Measurements from ENCODE around the gene METTL15.
"Not testable (repeated sequence)": the region's sequence is repeated elsewhere in the genome, so short reads cannot be mapped to it uniquely, and the experiment has no call there.

METTL15 gene

GRCh38 chr11:28110821-28111200, 2.6 kb downstream of the METTL15 start:
- DNase-seq = no peak

GRCh38 chr11:28114116-28114515, 5.9 kb downstream of the METTL15 start:
- DNase-seq = no peak

GRCh38 chr11:28114731-28115130, 6.5 kb downstream of the METTL15 start:
- no peak for DNase-seq

GRCh38 chr11:28117712-28118111, 9.5 kb downstream of the METTL15 start:
- no peak for DNase-seq

DNA sequence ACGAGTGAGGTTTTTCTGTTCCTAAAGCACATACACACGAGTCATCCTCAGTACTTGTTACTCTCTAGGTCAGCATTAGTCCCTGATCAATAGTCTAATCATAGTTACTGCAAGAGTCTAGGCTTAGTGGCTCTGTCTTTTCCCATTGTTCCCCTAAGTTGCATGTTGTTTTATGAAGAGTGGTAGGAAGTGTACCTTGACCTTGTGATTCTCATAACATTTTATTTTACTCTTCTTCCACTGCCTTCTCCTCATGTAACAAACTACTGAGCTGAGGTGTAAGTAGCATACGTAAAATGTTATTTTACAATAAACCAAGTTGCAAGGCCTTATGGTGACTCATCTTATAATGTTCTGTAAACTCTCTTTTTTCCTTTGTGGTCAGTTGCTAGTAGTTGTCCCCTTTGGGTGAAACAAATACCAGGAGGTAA, 15.0 kb downstream of the METTL15 start:
- DNase-seq = no peak

GRCh38 chr11:28132548-28132947, 24.4 kb downstream of the METTL15 start:
- DNase-seq = no peak

DNA sequence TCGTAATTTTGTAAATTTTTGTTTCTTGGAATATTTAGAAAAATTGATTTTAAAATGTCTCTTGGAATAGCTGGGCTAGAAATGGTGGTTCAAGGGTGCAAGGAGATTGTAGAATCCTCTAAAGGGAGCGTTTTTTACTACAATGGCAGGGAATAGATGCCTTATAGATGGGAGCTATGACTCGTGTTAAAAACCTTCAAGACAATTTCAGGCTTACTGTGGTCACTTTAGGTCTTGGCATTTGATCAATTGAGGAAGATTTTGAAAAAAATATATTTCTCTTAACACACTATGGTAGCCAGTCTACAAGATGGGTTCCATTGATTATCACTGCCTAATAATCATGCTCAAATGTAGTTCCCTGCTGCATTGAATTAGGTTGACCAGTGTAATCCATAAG, 25.0 kb downstream of the METTL15 start:
- DNase-seq = no peak

GRCh38 chr11:28136157-28136556, 28.0 kb downstream of the METTL15 start:
- DNase-seq = not testable (repeated sequence)

- no peak for DNase-seq
These were observed 29.2 kb downstream of the METTL15 start for GRCh38 chr11:28137366-28137765.

DNA sequence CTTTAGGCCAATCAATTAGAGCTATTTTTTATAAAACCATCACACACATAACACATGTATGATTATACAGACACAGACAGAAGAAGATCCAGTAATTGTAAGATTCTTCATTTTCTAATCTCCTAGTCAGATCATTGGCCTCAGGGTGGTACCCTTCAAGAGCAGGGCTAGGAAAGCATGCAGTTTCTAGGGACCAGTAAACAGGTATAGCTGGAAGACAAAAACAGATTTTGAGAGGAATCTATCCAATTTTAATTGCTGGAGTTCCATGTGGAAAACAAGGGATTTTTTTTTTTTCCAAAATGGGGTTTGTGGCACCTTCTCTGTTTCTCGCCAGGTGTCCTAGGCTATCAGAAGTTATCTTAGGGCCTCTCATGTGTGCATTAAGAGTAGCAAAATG, 29.6 kb downstream of the METTL15 start:
- DNase-seq = no peak

DNA sequence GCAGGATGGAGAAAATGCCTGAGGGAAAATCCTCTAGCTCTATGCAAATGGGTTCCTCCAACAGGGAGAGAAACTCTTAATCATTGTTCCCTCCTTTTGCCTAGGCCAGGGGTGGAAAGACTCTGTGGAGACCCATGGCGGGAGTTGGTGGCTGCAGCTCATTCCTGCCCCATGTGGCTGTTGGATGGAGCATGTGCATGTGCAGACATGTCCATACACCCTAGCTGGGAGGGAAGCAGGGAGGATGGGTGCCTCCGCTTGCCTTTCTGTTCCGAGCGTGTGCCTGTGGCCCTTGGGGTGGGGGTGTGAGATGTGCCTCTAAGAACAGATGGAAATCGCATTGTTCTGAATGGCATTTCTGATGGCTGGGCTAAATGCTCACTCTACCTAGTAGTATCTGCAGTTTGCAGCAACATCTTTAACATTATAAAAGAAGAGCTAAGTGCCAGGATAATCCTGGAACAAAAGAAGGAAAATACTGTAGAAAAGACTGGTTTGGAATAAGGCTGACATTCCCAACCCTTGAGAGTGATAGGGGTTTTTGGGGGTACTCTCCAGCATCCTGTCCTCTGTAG, 31.7 kb downstream of the METTL15 start:
- DNase-seq = no peak

DNA sequence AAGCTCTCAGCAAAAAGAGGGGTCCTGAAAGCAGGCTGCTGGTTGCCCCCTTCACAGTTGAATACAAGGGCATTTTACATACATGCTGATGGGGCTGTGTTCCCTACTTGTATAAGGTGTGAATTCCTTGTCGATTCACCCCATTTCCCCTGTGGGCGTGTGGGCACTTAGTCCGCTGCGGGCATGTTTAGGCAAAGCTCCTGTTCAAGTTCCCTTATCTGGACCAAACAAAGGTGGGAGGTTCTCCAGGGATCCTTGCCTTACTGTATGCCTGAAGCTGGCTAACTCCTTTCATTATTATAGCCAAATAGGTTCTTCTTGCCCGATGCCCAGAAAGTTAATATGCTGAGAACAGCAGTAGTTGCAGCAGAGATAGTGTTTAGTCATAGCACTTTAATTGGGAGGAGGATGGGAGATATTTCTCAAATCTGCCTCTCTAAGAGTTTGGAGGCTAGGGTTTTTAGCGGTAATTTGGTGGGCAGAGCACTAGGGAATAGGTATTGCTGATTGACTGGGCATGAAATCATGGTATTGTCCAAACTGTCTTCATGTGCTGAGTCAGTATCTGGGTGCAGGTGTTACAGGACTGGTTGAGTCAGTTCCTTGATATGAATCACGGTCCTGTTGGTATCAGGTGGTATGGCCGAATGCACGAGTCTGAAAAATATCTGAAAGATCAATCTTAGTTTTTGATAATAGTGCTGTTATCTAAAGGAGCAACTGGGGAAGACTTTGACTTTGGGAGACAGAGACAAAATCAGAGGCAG, 32.7 kb downstream of the METTL15 start:
- DNase-seq = no peak

DNA sequence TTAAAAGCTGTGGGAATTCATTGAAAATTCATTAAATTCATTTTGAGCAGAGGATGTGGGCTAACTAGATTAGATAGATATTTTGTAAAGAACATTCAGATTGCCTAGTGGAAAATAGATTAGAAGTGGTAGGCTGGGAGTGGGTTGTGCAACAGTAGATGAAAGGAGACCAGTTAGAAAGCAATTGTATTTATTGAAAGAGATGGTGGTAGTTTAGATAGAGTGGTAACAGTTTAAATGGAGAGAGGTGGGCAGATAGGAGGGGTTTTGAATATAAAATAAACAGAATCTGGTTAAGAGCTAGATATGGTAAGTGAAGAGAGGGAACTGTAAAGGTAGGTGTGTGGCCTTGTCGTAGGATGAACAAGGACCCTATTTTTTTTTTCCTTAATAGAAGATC, 34.5 kb downstream of the METTL15 start:
- DNase-seq = no peak

- DNase-seq = no peak
These were observed 36.6 kb downstream of the METTL15 start for GRCh38 chr11:28144808-28145207.

DNA sequence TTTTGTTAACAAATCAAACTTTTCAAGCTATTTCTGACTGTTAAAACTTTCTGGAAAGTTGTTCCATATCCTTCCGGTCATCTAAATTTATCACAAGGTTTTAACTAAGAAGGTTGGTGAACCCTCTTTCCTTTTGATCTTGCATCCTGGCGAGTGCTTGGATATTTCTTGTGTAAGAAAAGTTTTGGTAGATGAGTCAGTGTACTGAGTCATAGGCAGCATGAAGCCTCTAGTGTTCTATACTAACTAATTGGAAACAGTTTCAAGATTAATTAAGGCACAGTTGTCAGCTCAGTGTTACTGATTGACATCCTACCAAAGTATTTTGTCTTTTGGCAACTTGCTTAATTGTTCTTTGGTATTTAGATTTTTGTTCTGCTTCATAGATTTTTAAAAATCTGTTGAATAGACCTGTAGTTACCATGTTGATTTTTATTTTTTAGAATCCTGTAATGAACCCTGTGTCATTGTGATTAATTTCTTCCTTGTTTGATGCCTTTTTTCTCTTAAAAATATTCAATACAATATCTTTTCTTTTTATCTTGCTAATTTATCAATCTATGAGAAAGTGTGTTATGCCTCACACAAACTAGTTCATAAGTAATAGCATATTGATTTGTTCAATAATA, 38.0 kb downstream of the METTL15 start:
- DNase-seq = no peak

DNA sequence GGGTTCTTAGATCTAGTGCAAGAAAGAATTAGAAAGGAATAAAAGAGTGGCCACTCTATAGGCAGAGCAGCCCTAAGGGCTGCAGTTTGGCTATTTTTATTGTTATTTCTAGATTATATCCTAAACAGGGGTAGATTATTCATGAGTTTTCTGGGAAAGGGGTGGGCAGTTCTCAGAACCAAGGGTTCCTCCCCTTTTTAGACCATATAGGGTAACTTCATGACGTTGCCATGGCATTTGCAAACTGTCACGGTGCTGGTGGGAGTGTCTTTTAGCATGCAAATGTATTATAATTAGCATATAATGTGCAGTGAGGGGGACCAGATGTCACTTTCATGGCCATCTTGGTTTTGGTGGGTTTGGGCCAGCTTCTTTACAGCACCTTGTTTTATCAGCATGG, 44.6 kb downstream of the METTL15 start:
- no peak for DNase-seq

GRCh38 chr11:28153586-28153985, 45.4 kb downstream of the METTL15 start:
- no peak for DNase-seq

- no peak for DNase-seq
These were observed 60.5 kb downstream of the METTL15 start for GRCh38 chr11:28168718-28169117.

DNA sequence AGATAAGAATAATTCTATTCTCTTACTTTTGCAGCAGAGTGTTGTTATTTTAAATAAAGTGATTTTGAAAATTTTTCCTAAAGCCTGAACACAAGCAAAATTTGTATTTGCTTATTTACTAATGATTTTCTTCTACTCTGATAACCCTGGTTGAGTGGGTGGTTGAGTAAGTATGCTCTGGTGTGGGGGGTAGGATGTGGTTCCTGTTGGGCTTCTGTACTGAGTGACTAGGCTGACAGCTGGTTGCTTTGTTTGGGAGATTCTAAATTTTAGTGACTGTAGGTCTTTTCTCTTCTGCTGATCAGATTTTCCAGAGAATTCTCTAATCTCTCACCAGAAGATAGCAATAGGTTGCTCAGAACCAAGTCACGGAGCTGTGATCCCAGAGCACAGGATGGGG, 61.6 kb downstream of the METTL15 start:
- no peak for DNase-seq

DNA sequence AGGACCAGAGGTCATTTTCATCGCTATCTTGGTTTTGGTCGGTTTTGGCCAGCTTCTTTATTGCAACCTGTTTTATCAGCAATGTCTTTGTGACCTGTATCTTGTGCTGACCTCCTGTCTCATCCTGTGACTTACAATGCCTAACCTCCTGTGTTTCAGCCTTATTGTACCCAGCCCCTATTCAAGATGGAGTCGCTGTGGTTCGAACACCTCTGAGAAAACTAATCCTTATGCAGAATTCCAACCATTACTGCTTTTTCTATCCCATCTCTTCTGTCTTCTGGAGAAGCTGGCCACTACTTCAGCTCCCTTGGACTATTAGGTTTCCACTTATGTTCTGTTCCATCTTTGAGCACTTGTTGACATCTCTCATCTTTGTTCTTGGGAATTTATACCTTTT, 62.6 kb downstream of the METTL15 start:
- no peak for DNase-seq

DNA sequence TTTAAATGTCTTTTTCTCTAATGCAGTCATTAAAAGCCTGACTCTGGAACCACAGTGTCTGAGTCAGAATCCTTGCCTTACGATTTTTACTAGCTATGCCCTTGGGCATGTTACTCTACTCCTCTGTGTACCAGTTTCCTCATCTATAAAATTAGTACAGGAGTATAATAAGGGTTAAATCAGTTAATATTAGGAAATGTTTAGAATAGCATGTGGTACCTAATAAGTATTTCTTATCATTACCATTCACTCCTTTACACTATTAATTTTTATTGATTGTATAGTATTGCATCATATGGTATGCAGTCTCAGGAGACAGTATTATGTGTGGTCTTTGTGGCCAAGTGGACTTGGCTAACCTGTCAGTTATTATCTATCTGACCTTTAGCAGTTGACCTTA, 68.2 kb downstream of the METTL15 start:
- DNase-seq = no peak

DNA sequence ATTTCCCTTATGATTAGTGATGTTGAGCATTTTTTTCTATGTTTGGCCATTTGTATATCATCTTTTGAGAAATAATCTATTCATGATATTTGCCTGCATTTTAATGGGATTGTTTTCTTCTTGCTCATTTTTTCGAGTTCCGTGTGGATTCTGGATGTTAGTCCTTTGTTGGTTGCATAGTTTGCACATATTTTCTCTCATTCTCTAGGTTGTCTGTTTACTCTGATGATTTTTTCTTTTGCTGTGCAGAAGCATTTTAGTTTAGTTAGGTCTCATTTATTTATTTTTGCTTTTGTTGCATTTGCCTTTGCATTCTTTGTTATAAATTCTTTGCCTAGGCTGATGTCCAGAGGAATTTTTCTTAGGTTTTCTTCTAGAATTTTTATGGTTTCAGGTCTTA, 87.3 kb downstream of the METTL15 start:
- DNase-seq = no peak

DNA sequence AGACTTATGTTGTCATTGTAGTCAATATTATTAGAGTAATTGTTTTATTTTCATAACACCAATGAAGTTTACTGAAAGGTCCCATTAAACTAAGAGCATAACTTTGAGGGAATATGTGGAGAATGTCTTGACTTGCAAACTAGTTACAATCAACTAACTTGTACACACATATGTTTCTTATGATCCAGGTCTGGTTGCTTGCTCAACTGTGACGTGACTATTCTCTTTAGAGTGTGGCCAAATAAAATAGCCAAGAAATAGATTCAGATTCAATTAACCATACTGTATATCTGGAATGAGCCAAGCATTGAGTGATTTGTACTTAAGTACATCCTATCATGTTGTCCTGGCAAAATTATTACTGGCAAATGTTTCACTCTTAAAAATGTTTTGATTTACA, 101.7 kb downstream of the METTL15 start:
- DNase-seq = no peak

GRCh38 chr11:28222063-28222462, 113.9 kb downstream of the METTL15 start:
- DNase-seq = not testable (repeated sequence)

DNA sequence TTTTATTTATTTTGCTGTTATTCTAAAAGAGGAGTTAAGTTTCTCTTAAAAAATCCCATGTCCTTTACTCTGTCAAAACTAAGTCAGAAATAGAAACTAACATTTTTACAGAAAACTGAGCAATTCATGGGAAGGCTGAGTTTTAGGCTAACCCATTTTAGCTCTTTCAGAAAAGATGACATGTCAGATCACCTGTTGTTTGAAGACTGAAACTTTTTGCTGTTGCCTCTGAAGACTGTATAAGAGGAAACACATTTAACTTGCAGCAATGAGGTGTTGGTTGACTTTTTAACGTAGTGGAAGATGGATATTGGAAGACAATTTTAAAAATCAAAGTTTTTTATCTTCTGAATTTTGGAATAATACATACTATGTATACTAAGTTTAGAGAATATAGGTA, 115.4 kb downstream of the METTL15 start:
- DNase-seq = no peak
